SK-N-SH (cell line): ENCODE data around the gene CHD2. TPM values are rescaled to one million over a fixed set of nuclear protein-coding genes. Genes with fewer than 3 reads are reported as not detected.

Experiments used
- CTCF ChIA-PET: fragments of 300-600, 350-600 bp; formaldehyde crosslinking; extraction: SDS; loops from one replicate; lab custom pipeline; 2021; lab: Yijun Ruan, JAX
- POLR2A ChIA-PET: fragments of 350-600 bp; sonication (Branson Sonifier 250); formaldehyde crosslinking; extraction: SDS; loops from one replicate; lab custom pipeline; 2020; ENCODE audit warnings: antibody characterized with exemption, inconsistent platforms; lab: Yijun Ruan, JAX
- DNase-seq: peaks from one replicate; pipeline ENCODE4 v3.0.0; 2012
- H2AFZ ChIP-seq: fragments of 200-600 bp; sonication (generic); 2 replicates; pipeline ENCODE4 v1.8.1; 2016; ENCODE audit warnings: antibody characterized with exemption, mild to moderate bottlenecking, low read depth
- H3F3A ChIP-seq: fragments of 200-600 bp; sonication (generic); replicated peaks from 2 replicates; pipeline ENCODE3; 2016; ENCODE audit warnings: antibody characterized with exemption, mild to moderate bottlenecking; ENCODE audit not compliant: insufficient read depth
- H3K27ac ChIP-seq, 2 experiments: fragments of 200-500 bp in 1 of 2; fragments of 200-600 bp in 1 of 2; sonication (Bioruptor generic) in 1 of 2; sonication (generic), shearing (Covaris generic) in 1 of 2; 2 replicates each; pipeline versions ENCODE4 v1.5.1 to v1.6.1; 2014 to 2016; ENCODE audit warnings: low read depth in 2 of 2, inconsistent platforms in 1 of 2, low read length in 1 of 2, mild to moderate bottlenecking in 1 of 2, mixed read lengths in 1 of 2
- H3K27me3 ChIP-seq: fragments of 200-600 bp; sonication (generic), shearing (Covaris generic); 2 replicates; pipeline ENCODE4 v1.6.1; 2016; ENCODE audit warnings: mixed run types; ENCODE audit not compliant: insufficient read depth
- H3K36me3 ChIP-seq, 2 experiments: fragments of 200-500 bp in 1 of 2; fragments of 200-600 bp in 1 of 2; sonication (Bioruptor generic) in 1 of 2; sonication (generic) in 1 of 2; replicated peaks in 1 of 2; 2 replicates each; pipeline versions ENCODE3 to v1.5.1; 2014 to 2016; ENCODE audit warnings: low read length in 1 of 2, mild to moderate bottlenecking in 1 of 2; ENCODE audit not compliant: insufficient read depth in 2 of 2, control insufficient read depth in 1 of 2
- H3K4me1 ChIP-seq, 2 experiments: fragments of 200-500 bp in 1 of 2; fragments of 200-600 bp in 1 of 2; sonication (Bioruptor generic) in 1 of 2; sonication (generic), shearing (Covaris generic) in 1 of 2; 2 replicates each; pipeline versions ENCODE4 v1.5.1 to v1.6.1; 2014 to 2016; ENCODE audit warnings: low read depth in 1 of 2, low read length in 1 of 2, mixed run types in 1 of 2; ENCODE audit not compliant: insufficient read depth in 2 of 2, control insufficient read depth in 1 of 2
- H3K4me2 ChIP-seq: fragments of 200-600 bp; sonication (generic), shearing (Covaris generic); 2 replicates; pipeline ENCODE4 v1.6.1; 2017; ENCODE audit warnings: mixed run types
- H3K4me3 ChIP-seq, 2 experiments: fragments of 200-500 bp in 1 of 2; fragments of 200-600 bp in 1 of 2; sonication (Bioruptor generic) in 1 of 2; sonication (generic), shearing (Covaris generic) in 1 of 2; 2 replicates each; pipeline versions ENCODE4 v1.5.1 to v1.8.1; 2014 to 2016; ENCODE audit warnings: low read depth in 2 of 2, inconsistent platforms in 1 of 2, low read length in 1 of 2, mild to moderate bottlenecking in 1 of 2, mixed read lengths in 1 of 2, moderate library complexity in 1 of 2
- H3K79me2 ChIP-seq: fragments of 200-600 bp; sonication (generic); 2 replicates; pipeline ENCODE4 v1.8.1; 2017; ENCODE audit warnings: mild to moderate bottlenecking; ENCODE audit not compliant: insufficient read depth
- H3K9ac ChIP-seq: fragments of 200-600 bp; sonication (generic); 2 replicates; pipeline ENCODE4 v1.6.1; 2017; ENCODE audit warnings: mixed run types
- H3K9me2 ChIP-seq: fragments of 200-600 bp; sonication (generic); 2 replicates; pipeline ENCODE4 v1.6.1; 2017; ENCODE audit warnings: mixed run types
- H3K9me3 ChIP-seq: fragments of 200-600 bp; sonication (generic); 2 replicates; pipeline ENCODE4 v1.6.1; 2017; ENCODE audit warnings: mixed run types, mild to moderate bottlenecking, moderate library complexity
- H4K20me1 ChIP-seq: fragments of 200-600 bp; sonication (generic); 2 replicates; pipeline ENCODE4 v1.6.1; 2017; ENCODE audit warnings: mild to moderate bottlenecking, mixed run types; ENCODE audit not compliant: insufficient read depth
- EZH2phosphoT487 ChIP-seq: fragments of 200-600 bp; sonication (generic); IDR thresholded peaks from 2 replicates; pipeline ENCODE4 v1.6.1; 2017; ENCODE audit warnings: low read depth, mixed run types, mild to moderate bottlenecking, antibody characterized with exemption, moderate library complexity, borderline replicate concordance
- GATA2 ChIP-seq: sonication (generic); formaldehyde crosslinking; IDR thresholded peaks from 2 replicates; pipeline ENCODE4 v1.5.0; 2020; ENCODE audit warnings: mild to moderate bottlenecking, missing genetic modification reagents
- NFIC ChIP-seq: IDR thresholded peaks from 2 replicates; pipeline ENCODE4 v1.4.0; 2012; ENCODE audit warnings: borderline replicate concordance
- RCOR1 ChIP-seq: fragments of 150-350 bp; IDR thresholded peaks from 2 replicates; pipeline ENCODE4 v1.6.1; 2017; ENCODE audit warnings: antibody characterized with exemption, low read length
- TCF12 ChIP-seq: IDR thresholded peaks from 2 replicates; pipeline ENCODE4 v1.4.0; 2012
- TEAD4 ChIP-seq: IDR thresholded peaks from 2 replicates; pipeline ENCODE4 v1.4.0; 2012; ENCODE audit warnings: mild to moderate bottlenecking, borderline replicate concordance; ENCODE audit not compliant: insufficient read depth
- WGBS: methylation state at CpG from one replicate; pipeline ENCODE4 v1.1.6; 2017; ENCODE audit warnings: low lambda C conversion rate; 5-methylcytosine and 5-hydroxymethylcytosine counted together
- polyA plus RNA-seq, 3 experiments: library from polyadenylated mRNA; depleted of rRNA; stranded (reverse); fragments of >200 nt; gene quantifications; 2 replicates each; pipeline ENCODE4 v1.2.3, GENCODE V29; 2012
- TF ChIP-seq, protein P1 (sequence below): IDR thresholded peaks from 2 replicates; pipeline ENCODE4 v1.4.0; 2012; ENCODE audit warnings: low read depth, borderline replicate concordance
- TF ChIP-seq, protein P2 (sequence below): IDR thresholded peaks from 2 replicates; pipeline ENCODE4 v1.4.0; 2012; ENCODE audit warnings: low read depth, borderline replicate concordance
- TF ChIP-seq, protein P3 (sequence below): fragments of 200-600 bp; sonication (generic); IDR thresholded peaks from 2 replicates; pipeline ENCODE4 v1.6.1; 2017; ENCODE audit warnings: antibody characterized with exemption, mild to moderate bottlenecking, moderate library complexity

The CHD2 gene
- polyA plus RNA-seq, 1 of the 3 experiments (the other 2 are of a cell fraction) = 25.3 TPM

DNA sequence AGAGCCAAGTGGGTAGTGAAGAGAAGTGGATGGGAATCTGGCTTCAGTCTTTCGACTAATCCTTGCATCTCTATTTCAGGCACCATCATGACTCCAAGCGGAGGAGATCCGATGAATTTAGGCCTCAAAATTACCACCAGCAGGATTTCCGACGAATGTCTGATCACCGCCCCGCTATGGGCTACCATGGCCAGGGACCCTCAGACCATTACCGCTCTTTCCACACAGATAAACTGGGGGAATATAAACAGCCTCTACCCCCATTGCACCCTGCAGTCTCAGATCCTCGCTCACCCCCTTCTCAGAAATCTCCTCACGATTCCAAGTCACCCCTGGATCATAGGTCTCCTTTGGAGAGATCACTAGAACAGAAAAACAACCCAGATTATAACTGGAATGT, 124.2 kb downstream of the CHD2 start:
- POLR2A ChIA-PET = no interaction called here
- DNase-seq = no peak
- peaks cover 59% of the 10 kb centered on the region for H4K20me1 ChIP-seq

More for the DNA sequence above, 124.2 kb downstream of the CHD2 start:
- no peak overlapping the region for H3K27ac ChIP-seq
- H3K36me3 ChIP-seq = peaks cover 64 to 88% of the 10 kb centered on the region in 2 experiments
- TF ChIP-seq RCOR1 (no peak), TCF12 (no peak), GATA2 (CRISPR knock-in tag) (no peak), TEAD4 (no peak), EZH2phosphoT487 (no peak), NFIC (no peak)
- TF ChIP-seq, protein P1, sequence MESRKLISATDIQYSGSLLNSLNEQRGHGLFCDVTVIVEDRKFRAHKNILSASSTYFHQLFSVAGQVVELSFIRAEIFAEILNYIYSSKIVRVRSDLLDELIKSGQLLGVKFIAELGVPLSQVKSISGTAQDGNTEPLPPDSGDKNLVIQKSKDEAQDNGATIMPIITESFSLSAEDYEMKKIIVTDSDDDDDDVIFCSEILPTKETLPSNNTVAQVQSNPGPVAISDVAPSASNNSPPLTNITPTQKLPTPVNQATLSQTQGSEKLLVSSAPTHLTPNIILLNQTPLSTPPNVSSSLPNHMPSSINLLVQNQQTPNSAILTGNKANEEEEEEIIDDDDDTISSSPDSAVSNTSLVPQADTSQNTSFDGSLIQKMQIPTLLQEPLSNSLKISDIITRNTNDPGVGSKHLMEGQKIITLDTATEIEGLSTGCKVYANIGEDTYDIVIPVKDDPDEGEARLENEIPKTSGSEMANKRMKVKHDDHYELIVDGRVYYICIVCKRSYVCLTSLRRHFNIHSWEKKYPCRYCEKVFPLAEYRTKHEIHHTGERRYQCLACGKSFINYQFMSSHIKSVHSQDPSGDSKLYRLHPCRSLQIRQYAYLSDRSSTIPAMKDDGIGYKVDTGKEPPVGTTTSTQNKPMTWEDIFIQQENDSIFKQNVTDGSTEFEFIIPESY = no peak
- TF ChIP-seq, protein P2, sequence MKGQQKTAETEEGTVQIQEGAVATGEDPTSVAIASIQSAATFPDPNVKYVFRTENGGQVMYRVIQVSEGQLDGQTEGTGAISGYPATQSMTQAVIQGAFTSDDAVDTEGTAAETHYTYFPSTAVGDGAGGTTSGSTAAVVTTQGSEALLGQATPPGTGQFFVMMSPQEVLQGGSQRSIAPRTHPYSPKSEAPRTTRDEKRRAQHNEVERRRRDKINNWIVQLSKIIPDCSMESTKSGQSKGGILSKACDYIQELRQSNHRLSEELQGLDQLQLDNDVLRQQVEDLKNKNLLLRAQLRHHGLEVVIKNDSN = no peak
- TF ChIP-seq, protein P3, sequence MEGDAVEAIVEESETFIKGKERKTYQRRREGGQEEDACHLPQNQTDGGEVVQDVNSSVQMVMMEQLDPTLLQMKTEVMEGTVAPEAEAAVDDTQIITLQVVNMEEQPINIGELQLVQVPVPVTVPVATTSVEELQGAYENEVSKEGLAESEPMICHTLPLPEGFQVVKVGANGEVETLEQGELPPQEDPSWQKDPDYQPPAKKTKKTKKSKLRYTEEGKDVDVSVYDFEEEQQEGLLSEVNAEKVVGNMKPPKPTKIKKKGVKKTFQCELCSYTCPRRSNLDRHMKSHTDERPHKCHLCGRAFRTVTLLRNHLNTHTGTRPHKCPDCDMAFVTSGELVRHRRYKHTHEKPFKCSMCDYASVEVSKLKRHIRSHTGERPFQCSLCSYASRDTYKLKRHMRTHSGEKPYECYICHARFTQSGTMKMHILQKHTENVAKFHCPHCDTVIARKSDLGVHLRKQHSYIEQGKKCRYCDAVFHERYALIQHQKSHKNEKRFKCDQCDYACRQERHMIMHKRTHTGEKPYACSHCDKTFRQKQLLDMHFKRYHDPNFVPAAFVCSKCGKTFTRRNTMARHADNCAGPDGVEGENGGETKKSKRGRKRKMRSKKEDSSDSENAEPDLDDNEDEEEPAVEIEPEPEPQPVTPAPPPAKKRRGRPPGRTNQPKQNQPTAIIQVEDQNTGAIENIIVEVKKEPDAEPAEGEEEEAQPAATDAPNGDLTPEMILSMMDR = no peak
- CTCF ChIA-PET = interaction anchor here (10.7 kb wide), 1 partner anchor 1096 kb away, joined by 191 read pairs; no protein-coding TSS in a partner anchor
- over 99% methylated on average over 10 of the region's 10 CpGs for WGBS
- H3F3A ChIP-seq = peaks cover 29% of the 10 kb centered on the region
- no peaks in the 10 kb centered on the region for H3K9me3 ChIP-seq
- no peaks in the 10 kb centered on the region for H3K27me3 ChIP-seq
- peaks cover 25% of the 10 kb centered on the region for H3K79me2 ChIP-seq
- H2AFZ ChIP-seq = no peak overlapping the region
- H3K9ac ChIP-seq = no peak overlapping the region
- H3K4me3 ChIP-seq = no peak overlapping the region
- H3K4me1 ChIP-seq = peaks cover 13 to 16% of the 10 kb centered on the region in 2 experiments; a peak in 3 of 4 replicates
- H3K4me2 ChIP-seq = no peak overlapping the region
- no peaks in the 10 kb centered on the region for H3K9me2 ChIP-seq
